Measurements from ENCODE around the gene ERMAP.

- TF ChIP-seq CTCF (IDR thresholded peaks at IDR 0.05) (no peak), POLR2A (IDR thresholded peaks at IDR 0.05) (no peak)
These were observed 30.8 kb upstream of the ERMAP start for GRCh38 chr1:42786097-42786496.

All from adrenal gland (tissue), 5 donors.